IPS-18a (cell line): Measurements from ENCODE around the gene USP48.
A peak's percentile ranks its signal among the peaks of the same experiment; 100 is the strongest.
"Not testable (repeated sequence)": the region's sequence is repeated elsewhere in the genome, so short reads cannot be mapped to it uniquely, and the experiment has no call there.

Source experiments
- H3K27ac ChIP-seq: one replicate; pipeline ENCODE4 v1.5.1; 2013; ENCODE audit warnings: low read length
- H3K27me3 ChIP-seq: one replicate; pipeline ENCODE4 v1.6.1; 2013; ENCODE audit warnings: mild to moderate bottlenecking, low read length; ENCODE audit not compliant: control insufficient read depth, insufficient read depth
- H3K36me3 ChIP-seq: one replicate; pipeline ENCODE4 v1.6.1; 2013; ENCODE audit warnings: low read depth, low read length; ENCODE audit not compliant: control insufficient read depth
- H3K4me1 ChIP-seq: one replicate; pipeline ENCODE4 v1.6.1; 2013; ENCODE audit warnings: low read depth, low read length; ENCODE audit not compliant: control insufficient read depth
- H3K4me3 ChIP-seq: one replicate; pipeline ENCODE4 v1.5.1; 2013; ENCODE audit warnings: low read length
- H3K9ac ChIP-seq: one replicate; pipeline ENCODE4 v1.6.1; 2013; ENCODE audit warnings: mild to moderate bottlenecking, low read length, moderate library complexity
- H3K9me3 ChIP-seq: one replicate; pipeline ENCODE4 v1.6.1; 2013; ENCODE audit warnings: low read depth, low read length; ENCODE audit not compliant: control insufficient read depth

The USP48 gene

DNA sequence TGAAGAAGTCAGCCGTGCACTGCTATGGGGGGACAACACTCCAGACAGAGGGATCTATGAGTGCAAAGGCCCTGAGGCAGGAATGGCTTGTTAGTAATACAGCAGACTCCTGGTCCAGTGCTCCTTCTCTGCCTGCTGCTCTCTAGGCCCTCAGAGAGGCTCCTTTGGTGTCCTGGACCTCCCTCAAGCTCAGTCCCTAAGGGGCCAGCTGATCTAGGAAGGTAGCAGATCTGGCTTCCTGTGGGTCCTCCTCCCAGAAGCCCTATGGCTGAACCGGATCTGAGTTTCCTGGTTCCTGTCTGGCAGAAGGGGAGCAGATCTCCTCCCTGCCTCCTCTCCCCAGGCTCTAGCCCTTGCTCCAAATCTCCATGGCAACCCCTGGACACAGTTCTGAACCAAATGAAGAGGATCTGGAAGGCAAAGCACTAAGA lies 28.9 kb upstream of the USP48 start, which contains the start of gene LDLRAD2:
TSS of gene LDLRAD2 (plus strand) at position 391 of the 431 bp plus-strand sequence. CDS start 187 bp downstream, outside the sequence.
- peaks cover 8% of the 10 kb centered on the region for H3K27me3 ChIP-seq
- H3K4me1 ChIP-seq: no peaks in the 10 kb centered on the region
- H3K27ac ChIP-seq: no peak within 1 kb of the TSS
- no peaks in the 10 kb centered on the region for H3K36me3 ChIP-seq
- no peaks in the 10 kb centered on the region for H3K9me3 ChIP-seq
- no peak within 1 kb of the TSS for H3K9ac ChIP-seq
- H3K4me3 ChIP-seq: no peak within 1 kb of the TSS

DNA sequence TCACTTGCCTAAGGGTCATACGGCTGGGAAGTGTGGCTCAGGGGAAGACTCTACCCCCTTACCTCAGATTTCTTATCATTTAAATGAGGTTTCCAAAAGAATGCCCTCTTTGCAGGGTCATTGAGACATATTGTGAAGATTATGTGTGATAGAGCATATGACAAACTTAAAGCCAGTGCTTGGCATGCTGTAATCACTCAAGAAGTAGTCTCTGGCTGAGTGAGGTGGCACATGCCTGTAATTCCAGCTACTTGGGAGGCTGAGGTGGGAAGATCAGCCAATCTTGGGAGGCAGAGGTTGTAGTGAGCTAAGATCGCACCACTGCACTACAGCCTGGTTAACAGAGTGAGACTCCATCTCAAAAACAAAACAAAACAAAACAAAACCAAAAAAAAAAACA lies 21.6 kb upstream of the USP48 start:
- Histone ChIP-seq H3K27ac (no peak overlapping the region), H3K9me3 (no peaks in the 10 kb centered on the region), H3K36me3 (no peaks in the 10 kb centered on the region), H3K4me3 (no peak overlapping the region), H3K9ac (no peak overlapping the region), H3K4me1 (no peaks in the 10 kb centered on the region), H3K27me3 (no peaks in the 10 kb centered on the region)

DNA sequence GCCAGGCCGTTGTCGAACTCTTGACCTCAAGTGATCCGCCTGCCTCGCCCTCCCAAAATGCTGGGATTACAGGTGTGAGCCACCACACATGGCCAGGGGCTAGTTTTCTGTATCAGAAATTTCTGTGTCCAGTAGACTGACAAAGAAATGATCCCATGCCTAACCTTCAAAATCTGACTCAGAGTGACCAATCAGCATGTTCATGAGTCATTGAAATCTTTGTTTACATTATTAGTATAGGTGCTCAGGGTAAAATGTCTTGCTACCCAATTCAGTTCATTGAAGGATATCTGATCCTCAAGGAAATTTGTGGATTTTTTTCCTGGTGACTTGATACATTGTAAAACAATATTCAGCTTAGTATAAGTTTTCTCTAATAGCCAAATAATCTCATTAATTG lies 18.2 kb upstream of the USP48 start:
- H3K27me3 ChIP-seq: no peaks in the 10 kb centered on the region
- no peak overlapping the region for H3K27ac ChIP-seq
- no peaks in the 10 kb centered on the region for H3K36me3 ChIP-seq
- no peaks in the 10 kb centered on the region for H3K4me1 ChIP-seq
- no peak overlapping the region for H3K4me3 ChIP-seq
- H3K9ac ChIP-seq: no peak overlapping the region
- no peaks in the 10 kb centered on the region for H3K9me3 ChIP-seq

DNA sequence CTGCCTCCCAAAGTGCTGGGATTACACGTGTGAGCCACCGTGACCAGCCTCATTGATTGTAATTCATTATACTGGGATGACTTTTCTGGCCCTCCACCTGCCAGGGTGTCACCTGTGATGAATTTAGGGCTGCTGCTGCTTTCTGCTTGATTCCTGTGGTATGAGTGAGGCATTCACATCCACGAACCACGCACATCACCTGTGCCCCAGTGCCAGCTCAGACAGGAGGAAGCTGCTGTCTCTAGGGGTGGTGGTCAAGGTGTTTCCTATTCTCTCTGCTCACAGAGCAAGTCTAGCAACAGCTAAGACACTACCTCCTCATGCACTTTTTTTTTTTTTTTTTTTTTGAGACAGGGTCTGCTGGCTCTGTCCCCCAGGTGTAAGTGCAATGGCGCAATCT lies 16.8 kb upstream of the USP48 start:
- Histone ChIP-seq H3K27me3 (no peaks in the 10 kb centered on the region), H3K9me3 (no peaks in the 10 kb centered on the region), H3K4me3 (no peak overlapping the region), H3K27ac (no peak overlapping the region), H3K4me1 (no peaks in the 10 kb centered on the region), H3K9ac (no peak overlapping the region), H3K36me3 (no peaks in the 10 kb centered on the region)

DNA sequence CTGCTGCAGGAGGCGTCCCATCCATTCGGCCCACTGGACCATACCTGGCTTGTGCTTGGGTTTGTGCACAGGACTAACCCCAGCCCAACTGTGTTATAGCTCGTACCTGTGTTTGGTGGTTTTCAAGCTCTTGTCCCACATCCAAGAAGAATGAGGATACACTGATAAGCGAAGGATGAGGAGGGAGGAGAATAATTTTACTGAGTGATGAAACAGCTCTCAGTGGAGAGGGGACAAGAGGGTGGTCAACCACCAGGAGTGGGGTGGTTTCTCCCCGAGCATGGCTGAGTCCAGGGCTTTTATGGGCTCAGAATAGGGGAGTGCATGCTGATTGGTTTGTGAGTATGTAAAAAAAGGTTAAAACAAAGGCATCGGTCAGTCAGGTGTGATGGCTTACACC lies 12.1 kb upstream of the USP48 start:
- H3K36me3 ChIP-seq: no peaks in the 10 kb centered on the region
- no peaks in the 10 kb centered on the region for H3K27me3 ChIP-seq
- H3K4me1 ChIP-seq: no peaks in the 10 kb centered on the region
- H3K9me3 ChIP-seq: no peaks in the 10 kb centered on the region
- no peak overlapping the region for H3K9ac ChIP-seq
- no peak overlapping the region for H3K4me3 ChIP-seq
- H3K27ac ChIP-seq: no peak overlapping the region

DNA sequence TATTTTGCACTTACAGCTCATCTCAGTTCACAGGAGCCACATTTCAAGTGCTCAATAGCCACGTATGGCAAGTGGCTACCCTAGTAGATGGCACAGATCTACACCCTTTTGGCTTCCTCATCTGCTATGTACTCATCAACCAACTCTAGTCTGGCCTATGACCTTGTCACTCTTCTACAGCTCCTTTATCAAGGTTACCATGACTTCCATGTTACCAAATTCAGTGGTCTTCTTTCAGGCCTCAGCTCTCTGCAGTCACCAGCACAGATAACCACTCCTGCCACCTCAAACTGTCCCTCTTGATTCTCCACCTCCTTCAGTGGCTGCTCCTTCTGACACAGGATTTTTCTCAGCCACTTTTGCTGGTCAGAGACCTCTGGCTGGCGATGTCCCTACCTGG lies 11.7 kb upstream of the USP48 start:
- no peak overlapping the region for H3K4me3 ChIP-seq
- H3K27ac ChIP-seq: no peak overlapping the region
- H3K4me1 ChIP-seq: no peaks in the 10 kb centered on the region
- H3K9ac ChIP-seq: no peak overlapping the region
- no peaks in the 10 kb centered on the region for H3K27me3 ChIP-seq
- H3K36me3 ChIP-seq: no peaks in the 10 kb centered on the region
- H3K9me3 ChIP-seq: no peaks in the 10 kb centered on the region

DNA sequence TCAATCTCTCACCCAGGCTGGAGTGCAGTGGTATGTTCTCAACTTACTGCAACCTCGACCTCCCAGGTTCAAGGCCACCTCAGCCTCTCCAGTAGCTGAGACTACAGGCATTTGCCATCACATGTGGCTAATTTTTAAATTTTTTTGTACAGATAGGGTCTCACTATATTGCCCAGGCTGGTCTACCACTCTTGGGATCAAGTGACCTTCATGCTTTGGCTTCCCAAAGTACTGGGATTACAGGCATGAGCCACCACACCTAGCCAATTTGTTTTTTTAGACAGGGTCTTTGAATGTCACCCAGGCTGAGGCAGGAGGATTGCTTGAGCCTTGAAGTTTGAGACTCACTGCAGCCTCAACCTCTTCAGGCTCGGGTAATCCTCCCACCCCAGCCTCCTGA lies 10.2 kb upstream of the USP48 start:
- Histone ChIP-seq H3K27me3 (no peaks in the 10 kb centered on the region), H3K4me3 (no peak overlapping the region), H3K4me1 (no peaks in the 10 kb centered on the region), H3K9ac (no peak overlapping the region), H3K36me3 (no peaks in the 10 kb centered on the region), H3K27ac (no peak overlapping the region), H3K9me3 (no peaks in the 10 kb centered on the region)

DNA sequence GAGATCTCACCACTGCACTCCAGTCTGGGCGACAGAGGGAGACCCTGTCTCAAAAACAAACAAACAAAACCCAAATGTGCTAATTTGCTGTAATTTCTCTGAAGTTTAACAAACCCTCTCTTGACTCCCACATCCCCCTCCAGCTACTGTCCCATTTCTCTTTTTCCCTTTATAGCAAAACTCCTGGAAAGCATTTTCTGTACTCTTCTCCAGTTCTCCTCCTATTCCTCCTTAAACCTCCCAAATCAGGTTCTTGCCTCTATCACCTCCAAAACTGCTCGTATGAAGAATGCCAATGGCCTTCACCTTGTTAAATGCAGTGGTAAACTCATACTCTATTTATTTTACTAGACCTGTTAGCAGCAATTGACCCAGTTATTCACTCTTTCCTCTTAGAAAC lies 3.7 kb upstream of the USP48 start:
- no peak overlapping the region for H3K9ac ChIP-seq
- no peak overlapping the region for H3K4me3 ChIP-seq
- no peaks in the 10 kb centered on the region for H3K9me3 ChIP-seq
- H3K36me3 ChIP-seq: no peaks in the 10 kb centered on the region
- H3K27me3 ChIP-seq: no peaks in the 10 kb centered on the region
- H3K27ac ChIP-seq: no peak overlapping the region
- H3K4me1 ChIP-seq: no peaks in the 10 kb centered on the region

DNA sequence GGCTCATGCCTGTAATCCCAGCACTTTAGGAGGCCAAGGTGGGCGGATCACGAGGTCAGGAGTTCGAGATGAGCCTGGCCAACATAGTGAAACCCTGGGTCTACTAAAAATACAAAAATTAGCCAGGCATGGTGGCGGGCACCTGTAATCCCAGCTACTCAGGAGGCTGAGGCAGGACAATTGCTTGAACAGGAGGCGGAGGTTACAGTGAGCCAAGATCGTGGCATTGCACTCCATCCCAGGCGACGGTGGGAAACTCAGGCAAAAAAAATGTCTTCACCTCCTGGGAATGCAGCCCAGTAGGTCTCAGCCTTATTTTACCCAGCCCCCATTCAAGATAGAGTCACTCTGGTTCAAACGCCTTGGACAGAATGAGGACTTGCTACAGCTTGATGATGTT lies 2.8 kb upstream of the USP48 start:
- H3K36me3 ChIP-seq, H3K9me3 ChIP-seq, H3K27ac ChIP-seq, H3K4me1 ChIP-seq, H3K9ac ChIP-seq, H3K27me3 ChIP-seq, H3K4me3 ChIP-seq: not testable (repeated sequence)

DNA sequence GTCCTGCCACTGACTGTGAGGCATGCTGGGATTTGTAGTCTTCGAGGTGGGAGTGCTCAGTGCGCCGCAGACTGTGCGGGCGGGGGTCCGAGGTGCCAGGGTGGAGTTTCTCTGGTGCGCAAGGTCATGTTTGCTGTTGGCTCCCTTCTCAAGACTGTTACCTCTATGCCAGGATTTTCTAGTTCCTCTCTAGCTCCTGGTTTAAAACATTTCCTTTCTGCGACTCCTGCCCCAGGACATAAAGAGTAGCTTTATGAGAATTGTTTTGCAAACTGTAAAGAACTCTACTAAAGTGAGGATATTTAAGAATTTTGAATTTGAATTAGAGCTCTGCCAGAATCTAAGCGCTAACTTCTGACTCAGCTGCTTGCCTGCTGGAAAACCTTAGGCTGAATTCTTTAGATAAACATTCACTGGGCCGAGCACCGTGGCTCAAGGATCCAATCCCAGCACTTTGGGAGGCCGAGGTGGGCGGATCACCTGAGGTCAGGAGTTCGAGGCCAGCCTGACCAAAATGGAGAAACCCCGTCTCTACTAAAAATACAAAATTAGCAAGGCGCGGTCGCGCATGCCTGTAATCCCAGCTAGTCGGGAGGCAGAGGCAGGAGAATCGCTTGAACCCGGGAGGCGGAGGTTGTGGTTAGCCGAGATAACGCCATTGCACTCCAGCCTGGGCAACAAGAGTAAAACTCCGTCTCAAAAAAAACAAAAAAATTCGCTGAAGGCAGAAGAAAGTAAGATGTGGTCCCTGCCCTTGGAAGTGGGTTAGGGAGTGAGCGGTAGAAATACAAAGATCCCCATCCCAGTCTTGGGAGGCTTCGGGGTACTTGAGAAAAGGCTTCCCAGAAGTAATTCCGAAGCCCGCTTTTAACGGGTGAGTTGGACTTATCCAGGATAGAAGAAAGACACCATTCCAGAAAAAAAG lies 992 bp upstream of the USP48 start:
- Histone ChIP-seq H3K36me3 (no peaks in the 10 kb centered on the region), H3K4me1 (no peaks in the 10 kb centered on the region), H3K27ac (peak overlapping the region; percentile 98), H3K27me3 (no peaks in the 10 kb centered on the region), H3K4me3 (peak overlapping the region; percentile 93), H3K9ac (peak overlapping the region; percentile 97), H3K9me3 (no peaks in the 10 kb centered on the region)

DNA sequence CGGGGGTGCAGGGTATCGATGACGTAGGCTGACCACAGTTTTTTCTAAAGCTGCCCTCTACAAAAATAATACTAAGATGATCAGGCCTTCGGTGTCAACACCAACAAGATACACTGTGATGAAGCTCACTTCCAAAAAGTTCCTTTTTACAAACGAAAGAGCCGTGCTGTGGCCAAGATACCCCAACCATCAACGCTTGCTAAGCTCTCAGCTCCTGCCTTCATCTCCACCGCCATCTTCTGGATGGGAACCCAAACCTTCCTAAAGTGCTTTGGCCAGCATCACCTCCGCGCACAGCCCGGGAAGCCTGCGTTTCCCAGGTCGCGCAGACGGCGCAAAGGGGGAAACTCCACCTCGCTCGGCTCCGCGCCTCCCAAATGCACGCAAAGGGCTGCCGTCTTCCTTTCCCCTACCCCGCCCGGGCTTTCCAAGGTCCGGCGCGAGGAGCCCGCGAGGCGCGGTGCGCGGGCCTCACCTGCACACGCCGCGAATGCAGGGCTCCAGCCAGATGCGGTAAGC lies 541 bp downstream of the USP48 start:
- H3K27me3 ChIP-seq: no peaks in the 10 kb centered on the region
- H3K9me3 ChIP-seq: no peaks in the 10 kb centered on the region
- peak overlapping the region; percentile 80 for H3K9ac ChIP-seq
- H3K4me3 ChIP-seq: peak overlapping the region; percentile 93
- H3K27ac ChIP-seq: peak overlapping the region; percentile 57
- no peaks in the 10 kb centered on the region for H3K36me3 ChIP-seq
- H3K4me1 ChIP-seq: no peaks in the 10 kb centered on the region
